Cardiac muscle cell (in vitro differentiated cells and primary cell): ENCODE measurements around the gene MOB2. TPM values are rescaled to one million over a fixed set of nuclear protein-coding genes. Genes with fewer than 3 reads are reported as not detected.

Experiments used
- DNase-seq, 2 donors: peaks; one replicate each; pipeline versions ENCODE4 v3.0.0 to v3.0.0-alpha.2; 2010 to 2017; ENCODE audit warnings: low read depth in 1 of 2, low spot score in 1 of 2
- H3K27ac ChIP-seq: fragments of 200-600 bp; sonication (generic); 2 replicates; pipeline ENCODE4 v1.5.1; 2016
- H3K27me3 ChIP-seq: fragments of 200-600 bp; sonication (generic); 2 replicates; pipeline ENCODE4 v1.6.0; 2016; ENCODE audit warnings: control low read depth
- H3K36me3 ChIP-seq: fragments of 200-600 bp; sonication (generic); 2 replicates; pipeline ENCODE4 v1.5.1; 2016; ENCODE audit warnings: control low read depth
- H3K4me1 ChIP-seq: fragments of 200-600 bp; sonication (generic); 2 replicates; pipeline ENCODE4 v1.8.1; 2017; ENCODE audit warnings: low read depth, mild to moderate bottlenecking, mixed run types
- H3K4me3 ChIP-seq: fragments of 200-600 bp; sonication (generic); 2 replicates; pipeline ENCODE4 v1.5.1; 2016; ENCODE audit warnings: mild to moderate bottlenecking
- H3K9me3 ChIP-seq: fragments of 200-600 bp; sonication (generic); 2 replicates; pipeline ENCODE4 v1.5.1; 2017; ENCODE audit warnings: low read depth, mild to moderate bottlenecking, control low read depth
- polyA plus RNA-seq: library from polyadenylated mRNA; unstranded; fragments of >200 nt; fragmentation: Nextera tagmentation; extraction: Ambion mirVana; gene quantifications from 2 replicates; pipeline ENCODE4 v1.2.1, GENCODE V29; 2016
- total RNA-seq: library from RNA; depleted of rRNA; stranded (reverse); fragments of >200 nt; gene quantifications from 2 replicates; pipeline ENCODE4 v1.2.3, GENCODE V29; 2016
- TF ChIP-seq, protein P1 (sequence below): IDR thresholded peaks from 2 replicates; pipeline ENCODE4 v1.5.1; 2012; ENCODE audit warnings: low read depth, mild to moderate bottlenecking, low read length

MOB2 gene
- total and polyA plus RNA-seq, 2 experiments from 2014 or later: 31.1 to 52.0 TPM

DNA sequence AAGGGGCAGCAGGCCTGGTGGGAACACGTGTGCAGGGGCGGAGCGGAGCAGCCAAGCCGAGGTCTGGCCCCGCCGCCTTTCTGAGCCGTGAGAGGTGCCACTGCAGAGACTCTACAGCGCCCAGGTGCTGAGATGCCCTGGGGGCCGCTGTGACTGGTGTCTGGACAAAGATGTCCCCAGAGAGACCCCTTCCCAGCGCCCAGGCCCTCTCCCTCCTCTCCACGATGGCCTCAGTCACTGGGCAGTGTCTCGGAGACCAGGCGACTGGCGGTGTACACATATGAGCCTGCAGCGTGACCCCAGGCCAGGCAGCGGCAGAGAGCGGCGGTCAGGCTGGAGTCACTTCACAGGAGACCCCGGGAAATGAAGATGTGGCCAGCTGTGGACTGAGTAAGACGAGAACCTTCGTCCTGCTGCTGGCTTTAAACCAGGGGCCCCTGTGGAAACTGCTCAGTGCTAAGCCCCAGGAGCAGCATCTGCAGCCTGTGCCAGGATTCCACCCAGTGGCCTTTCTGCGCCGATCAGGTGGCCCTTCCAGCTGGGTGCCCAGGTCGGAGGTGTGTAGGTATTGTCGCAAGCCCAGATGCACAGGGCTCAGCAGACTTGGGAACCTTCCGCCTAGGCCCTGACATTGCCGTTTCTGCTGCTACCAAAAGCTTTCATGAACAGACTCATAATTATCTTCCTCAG lies 34.7 kb downstream of the MOB2 start:
- Histone ChIP-seq H3K27ac (no peak overlapping the region), H3K4me1 (peaks cover 7% of the 10 kb centered on the region), H3K36me3 (no peaks in the 10 kb centered on the region), H3K9me3 (no peaks in the 10 kb centered on the region), H3K27me3 (no peaks in the 10 kb centered on the region), H3K4me3 (no peak overlapping the region)
- DNase-seq: no peak
- TF ChIP-seq, protein P1, sequence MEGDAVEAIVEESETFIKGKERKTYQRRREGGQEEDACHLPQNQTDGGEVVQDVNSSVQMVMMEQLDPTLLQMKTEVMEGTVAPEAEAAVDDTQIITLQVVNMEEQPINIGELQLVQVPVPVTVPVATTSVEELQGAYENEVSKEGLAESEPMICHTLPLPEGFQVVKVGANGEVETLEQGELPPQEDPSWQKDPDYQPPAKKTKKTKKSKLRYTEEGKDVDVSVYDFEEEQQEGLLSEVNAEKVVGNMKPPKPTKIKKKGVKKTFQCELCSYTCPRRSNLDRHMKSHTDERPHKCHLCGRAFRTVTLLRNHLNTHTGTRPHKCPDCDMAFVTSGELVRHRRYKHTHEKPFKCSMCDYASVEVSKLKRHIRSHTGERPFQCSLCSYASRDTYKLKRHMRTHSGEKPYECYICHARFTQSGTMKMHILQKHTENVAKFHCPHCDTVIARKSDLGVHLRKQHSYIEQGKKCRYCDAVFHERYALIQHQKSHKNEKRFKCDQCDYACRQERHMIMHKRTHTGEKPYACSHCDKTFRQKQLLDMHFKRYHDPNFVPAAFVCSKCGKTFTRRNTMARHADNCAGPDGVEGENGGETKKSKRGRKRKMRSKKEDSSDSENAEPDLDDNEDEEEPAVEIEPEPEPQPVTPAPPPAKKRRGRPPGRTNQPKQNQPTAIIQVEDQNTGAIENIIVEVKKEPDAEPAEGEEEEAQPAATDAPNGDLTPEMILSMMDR: no peak

DNA sequence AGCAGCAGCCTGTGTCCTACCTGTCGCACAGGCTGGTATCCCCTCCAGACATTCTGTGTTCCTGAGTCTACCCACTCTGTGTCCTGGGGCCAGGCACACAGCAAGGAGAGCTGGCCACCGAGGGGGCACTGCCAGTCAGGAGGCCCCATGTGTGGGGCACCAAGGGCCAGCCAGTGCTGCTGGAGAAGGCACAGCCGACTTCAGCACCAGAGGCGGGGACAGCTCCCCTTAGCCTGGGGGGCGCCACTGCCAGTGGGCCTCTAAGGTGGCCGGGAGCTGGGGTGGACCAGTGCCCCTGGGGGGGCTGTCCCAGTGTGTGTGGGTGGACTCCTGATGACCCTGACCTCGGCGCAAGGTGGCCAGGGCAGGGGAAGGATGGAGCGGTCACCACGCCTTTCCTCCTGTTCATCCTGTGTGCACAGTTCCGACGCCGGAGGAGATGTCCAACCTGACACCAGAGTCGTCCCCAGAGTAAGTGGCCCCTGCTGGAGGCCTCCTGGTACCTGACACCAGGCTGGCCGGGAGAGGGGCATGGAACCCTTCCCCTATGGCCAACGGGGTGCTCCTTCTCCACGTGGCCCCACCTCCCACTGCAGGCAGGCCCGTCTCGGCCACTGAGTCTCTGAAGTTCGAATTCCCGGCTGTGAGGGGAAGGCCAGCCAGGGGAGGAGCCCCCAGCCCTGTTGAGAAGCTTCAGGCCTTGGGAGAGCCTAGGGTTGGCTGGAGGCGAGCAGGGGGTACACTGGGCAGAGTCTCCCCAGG lies 35.4 kb downstream of the MOB2 start:
- TF ChIP-seq, protein P1: no peak
- no peak overlapping the region for H3K27ac ChIP-seq
- peaks cover 7% of the 10 kb centered on the region for H3K4me1 ChIP-seq
- no peaks in the 10 kb centered on the region for H3K36me3 ChIP-seq
- DNase-seq: peak in 1 of 2 donors; percentile 54
- H3K4me3 ChIP-seq: no peak overlapping the region
- H3K27me3 ChIP-seq: no peaks in the 10 kb centered on the region
- H3K9me3 ChIP-seq: no peaks in the 10 kb centered on the region

DNA sequence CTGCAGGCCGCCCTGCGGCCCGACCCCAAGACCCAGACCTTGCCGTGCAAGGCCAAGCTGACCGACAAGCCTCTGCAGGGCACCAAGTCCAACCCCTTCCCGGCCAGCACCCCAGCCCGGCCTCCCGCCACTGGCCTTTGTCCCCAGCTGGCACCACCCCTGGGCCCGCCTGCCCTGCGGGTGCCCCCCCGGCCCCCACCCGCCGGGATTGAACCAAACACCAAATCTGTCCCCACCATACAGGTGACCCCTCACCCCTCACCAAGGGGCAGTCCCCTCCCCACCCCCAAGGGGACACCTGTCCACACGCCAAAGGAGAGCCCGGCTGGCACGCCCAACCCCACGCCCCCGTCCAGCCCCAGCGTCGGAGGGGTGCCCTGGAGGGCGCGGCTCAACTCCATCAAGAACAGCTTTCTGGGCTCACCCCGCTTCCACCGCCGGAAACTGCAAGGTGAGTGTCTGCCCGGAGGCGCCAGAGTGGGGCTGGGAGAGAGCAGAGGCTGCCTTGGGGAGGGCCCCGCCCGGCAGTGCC lies 36.2 kb downstream of the MOB2 start:
- Histone ChIP-seq H3K27me3 (no peaks in the 10 kb centered on the region), H3K36me3 (no peaks in the 10 kb centered on the region)

DNA sequence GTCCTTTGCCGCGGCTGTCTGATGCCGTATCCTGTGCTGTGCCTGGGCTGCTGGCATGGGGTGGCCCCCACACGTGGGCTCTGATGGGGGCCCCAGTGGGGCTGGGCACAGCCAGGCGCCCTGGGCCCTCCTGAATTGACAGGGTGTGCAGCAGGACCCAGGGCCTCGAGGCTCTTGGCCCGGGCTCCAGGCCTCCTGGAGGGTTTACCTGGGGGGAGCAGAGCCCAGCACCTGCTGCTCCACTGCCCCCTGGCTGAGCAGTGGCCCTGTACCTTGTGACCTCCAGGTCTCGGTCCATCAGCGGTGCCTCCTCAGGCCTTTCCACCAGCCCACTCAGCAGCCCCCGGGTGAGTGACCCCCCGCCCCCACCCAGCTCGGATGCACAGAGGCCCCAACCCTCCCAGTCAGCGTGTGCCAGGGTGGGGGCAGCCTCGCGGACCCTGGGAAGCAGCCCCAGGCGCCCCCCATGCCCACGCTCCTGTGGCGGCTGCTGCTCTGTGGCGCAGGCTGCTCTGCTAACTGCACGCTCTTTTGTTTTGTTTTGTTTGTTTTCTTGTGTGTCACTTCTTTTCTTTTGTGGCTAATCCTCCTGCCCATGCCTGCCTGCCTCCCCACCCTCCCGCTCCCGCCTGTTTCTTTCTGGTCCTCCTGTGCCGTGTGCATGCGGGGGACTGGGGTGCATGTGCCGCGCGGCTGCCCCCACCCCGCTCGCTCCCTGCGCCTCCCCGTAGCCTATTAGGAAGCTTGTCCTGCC lies 36.9 kb downstream of the MOB2 start:
- Histone ChIP-seq H3K27ac (no peak overlapping the region), H3K9me3 (no peaks in the 10 kb centered on the region), H3K36me3 (no peaks in the 10 kb centered on the region), H3K27me3 (no peaks in the 10 kb centered on the region), H3K4me3 (no peak overlapping the region), H3K4me1 (peaks cover 7% of the 10 kb centered on the region)
- DNase-seq: no peak
- TF ChIP-seq, protein P1: no peak

More for the DNA sequence above, 36.2 kb downstream of the MOB2 start:
- no peak overlapping the region for H3K4me3 ChIP-seq
- no peak overlapping the region for H3K27ac ChIP-seq
- no peaks in the 10 kb centered on the region for H3K9me3 ChIP-seq
- TF ChIP-seq, protein P1: no peak
- no peak for DNase-seq
- H3K4me1 ChIP-seq: peaks cover 7% of the 10 kb centered on the region

DNA sequence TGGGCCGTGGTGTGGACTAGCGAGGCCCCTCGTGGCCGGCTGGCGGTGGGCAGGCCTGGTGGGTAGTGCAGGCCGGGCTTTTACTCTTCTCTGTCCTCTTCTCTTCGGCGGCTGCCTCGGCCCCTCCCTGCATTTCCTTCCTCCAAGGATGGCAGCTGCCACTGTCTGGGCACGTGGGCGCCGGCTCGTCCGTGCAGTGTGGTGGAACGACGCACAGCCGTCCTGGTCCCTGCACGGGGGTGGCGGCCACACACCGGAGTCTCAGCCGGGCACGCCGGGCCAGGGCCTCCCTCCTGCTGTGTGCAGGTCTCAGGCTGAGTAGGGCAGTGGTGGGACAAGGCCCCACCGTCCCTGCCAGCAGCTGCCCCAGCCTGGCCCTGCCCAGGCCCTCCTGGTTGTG lies 37.7 kb downstream of the MOB2 start:
- TF ChIP-seq, protein P1: no peak
- Histone ChIP-seq H3K27ac (no peak overlapping the region), H3K27me3 (no peaks in the 10 kb centered on the region), H3K9me3 (no peaks in the 10 kb centered on the region), H3K4me3 (no peak overlapping the region), H3K36me3 (no peaks in the 10 kb centered on the region), H3K4me1 (peaks cover 7% of the 10 kb centered on the region)
- DNase-seq: no peak
